H1 (cell line): ENCODE results near the gene PRPF40B. TPM values are rescaled to one million over a fixed set of nuclear protein-coding genes. Genes with fewer than 3 reads are reported as not detected.

ENCODE experiments used
- ATF2 ChIP-seq: IDR thresholded peaks from 2 replicates; pipeline ENCODE4 v1.6.1; 2012; ENCODE audit warnings: low read length, inconsistent platforms
- HDAC2 ChIP-seq, 2 experiments: fragments of 300-600 bp in 1 of 2; sonication (generic) in 1 of 2; IDR thresholded peaks; 2 replicates each; pipeline ENCODE4 v1.6.1; 2011 to 2012; ENCODE audit warnings: low read depth in 2 of 2, low read length in 2 of 2, mild to moderate bottlenecking in 2 of 2, moderate library complexity in 2 of 2, borderline replicate concordance in 1 of 2, inconsistent platforms in 1 of 2
- RBBP5 ChIP-seq: IDR thresholded peaks from 2 replicates; pipeline ENCODE4 v1.7.1; 2012; ENCODE audit warnings: low read depth, mild to moderate bottlenecking, inconsistent platforms, low read length, moderate library complexity, borderline replicate concordance
- polyA plus RNA-seq, 7 experiments: library from polyadenylated mRNA; depleted of rRNA in 3 of 7; stranded (reverse) in 5 of 7; unstranded in 2 of 7; fragments of >200 nt in 5 of 7; fragments of 200-250 nt in 2 of 7; gene quantifications; 1 replicate in 5 of 7; 2 replicates in 1 of 7; 4 replicates in 1 of 7; pipeline versions ENCODE4 v1.2.1 to v1.2.3, GENCODE V29; 2011 to 2013; ENCODE audit warnings: missing spikeins in 2 of 7, mixed read lengths in 2 of 7
- total RNA-seq: library from RNA; stranded (reverse); fragmentation: NEBNext Ultra II Directional; extraction: Animal tissue kit (Norgen Biotek cat#: 25700); gene quantifications from 2 replicates; pipeline ENCODE4 v1.2.1, GENCODE V29; 2021

The PRPF40B gene
- total and polyA plus RNA-seq, 2 of the 8 experiments (the other 6 are each of a cell fraction or from before 2014, with no cell fraction given), result 14.4 to 24.4 TPM

- no peak for TF ChIP-seq RBBP5
- no peak for TF ChIP-seq ATF2
- no peak for TF ChIP-seq HDAC2 (IDR thresholded peaks at IDR 0.05; ENCODE audit: borderline replicate concordance in 1 of 2, low read depth in 2 of 2, low read length in 2 of 2)
- TF ChIP-seq, all 59 proteins: peak for 0
These were observed 34.9 kb downstream of the PRPF40B start (continued) for GRCh38 chr12:49658276-49658675.
